Glomerular visceral epithelial cell (primary cell): ENCODE measurements around the gene CHRDL2.
"Not testable (repeated sequence)": the region's sequence is repeated elsewhere in the genome, so short reads cannot be mapped to it uniquely, and the experiment has no call there.

Experiments
- DNase-seq: peaks from one replicate; pipeline ENCODE4 v3.0.0-alpha.2; 2016; ENCODE audit errors: extremely low spot score

The CHRDL2 gene

DNA sequence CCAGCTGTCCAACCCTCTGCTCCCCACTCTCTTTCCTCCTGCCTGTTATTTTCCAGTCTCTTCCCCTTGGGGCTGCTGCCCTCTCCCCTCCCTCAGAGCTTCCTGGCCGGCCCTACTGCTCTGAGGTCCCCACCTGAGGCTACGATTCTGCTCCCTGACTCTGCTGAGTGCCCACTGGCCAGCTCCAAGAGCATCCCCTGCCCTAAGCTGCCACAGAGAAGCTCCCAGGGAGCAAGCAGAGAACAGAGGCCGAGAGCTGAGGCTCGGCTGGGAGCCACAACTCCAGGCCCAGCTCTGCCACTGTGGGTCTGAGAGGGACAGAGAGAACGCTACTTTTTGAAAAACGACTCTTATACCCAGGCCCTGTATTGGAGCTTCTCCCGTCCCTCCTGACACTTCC is 61.1 kb downstream of the CHRDL2 start:
- DNase-seq: no peak

DNA sequence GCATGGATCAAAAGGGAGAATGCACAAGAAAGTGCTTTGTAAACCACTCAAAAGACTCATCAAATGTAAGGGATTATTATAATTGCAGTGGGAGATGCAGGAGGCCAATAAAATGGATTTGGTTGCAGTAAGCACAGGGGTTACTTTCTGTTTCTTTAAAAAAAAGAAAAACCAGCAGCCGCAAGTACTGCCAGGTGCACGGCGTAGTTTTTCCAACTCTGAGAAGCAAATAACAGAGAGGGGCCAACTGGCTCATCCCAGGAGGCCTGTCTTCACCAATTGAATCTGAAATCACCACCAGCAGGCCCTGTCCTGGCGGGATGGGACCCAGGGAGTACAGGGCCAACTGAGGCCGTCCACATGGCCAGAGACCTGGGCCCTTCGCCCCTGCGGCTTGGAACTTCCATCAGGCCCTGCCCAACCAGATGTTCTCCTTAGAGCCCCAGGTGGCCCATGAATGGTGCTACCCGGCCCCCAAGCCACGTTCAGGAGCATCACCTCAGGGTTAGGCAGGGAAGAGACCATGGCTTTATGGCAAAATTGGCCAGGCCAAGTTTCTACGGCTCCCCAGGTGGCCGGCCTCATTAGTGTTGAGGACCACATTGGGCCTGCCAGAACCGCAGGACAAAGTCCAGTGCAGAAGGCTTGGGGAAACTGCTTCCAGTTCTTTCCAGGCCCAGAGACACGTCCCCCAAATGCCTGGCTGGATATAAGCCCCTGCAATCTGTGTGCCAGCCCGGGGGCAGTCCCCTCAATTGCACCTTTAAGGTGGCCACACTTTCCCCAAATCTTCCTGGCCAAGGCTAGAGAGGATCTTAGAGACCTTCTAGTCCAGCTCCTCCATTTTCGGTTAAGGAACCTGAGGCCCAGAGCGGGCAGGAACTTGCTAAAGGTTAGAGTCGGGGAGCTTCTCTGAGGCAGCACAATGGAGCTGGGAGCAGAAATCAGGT is 61.7 kb downstream of the CHRDL2 start:
- DNase-seq: no peak

DNA sequence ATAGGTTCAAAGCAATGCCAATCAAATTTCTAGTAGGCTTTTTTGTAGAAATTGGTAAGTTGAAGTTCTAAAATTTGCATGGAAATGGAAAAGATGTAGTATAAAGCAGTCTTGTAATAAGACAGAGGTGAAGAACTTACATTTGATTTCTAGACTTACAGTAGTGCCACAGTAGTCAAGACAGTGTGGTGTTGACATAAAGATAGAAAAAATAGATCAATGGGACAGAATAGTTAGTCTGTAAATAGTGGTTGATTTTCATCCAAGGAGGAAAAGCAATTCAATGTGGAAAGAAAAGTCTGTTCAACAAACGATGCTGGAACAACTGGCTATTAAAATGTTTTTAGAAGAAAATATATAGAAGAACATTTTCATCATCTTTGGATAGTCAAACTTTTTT is 67.9 kb downstream of the CHRDL2 start:
- DNase-seq: no peak

DNA sequence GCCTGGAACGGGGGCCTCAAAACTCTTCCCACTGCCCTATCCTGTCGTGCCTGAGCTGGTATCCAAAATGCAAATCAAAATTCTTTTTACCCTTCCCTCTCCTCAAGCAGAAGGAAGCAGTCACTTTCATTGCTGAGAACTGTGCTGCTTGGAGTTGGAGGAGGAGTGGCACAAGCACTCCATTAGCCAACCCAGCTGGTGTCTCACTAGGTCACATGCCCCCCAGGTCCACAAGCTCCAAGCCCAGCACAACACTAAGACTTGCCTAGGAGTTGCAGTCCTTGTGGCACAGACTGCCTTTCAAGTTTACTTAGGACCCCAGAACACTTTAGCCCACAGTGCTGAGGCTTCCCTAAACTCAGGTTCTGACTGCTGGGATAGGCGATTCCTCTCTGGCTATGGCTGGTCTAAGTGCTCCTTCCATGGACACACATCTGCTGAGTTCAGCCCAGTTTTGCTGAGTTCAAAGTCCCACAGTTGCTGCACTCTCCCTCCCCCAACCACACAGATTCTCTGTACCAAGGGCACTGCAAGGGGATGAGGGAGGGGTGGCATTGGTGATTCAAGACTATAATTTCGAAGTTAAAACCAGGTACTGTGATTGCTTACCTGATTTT is 68.6 kb downstream of the CHRDL2 start:
- DNase-seq: no peak

DNA sequence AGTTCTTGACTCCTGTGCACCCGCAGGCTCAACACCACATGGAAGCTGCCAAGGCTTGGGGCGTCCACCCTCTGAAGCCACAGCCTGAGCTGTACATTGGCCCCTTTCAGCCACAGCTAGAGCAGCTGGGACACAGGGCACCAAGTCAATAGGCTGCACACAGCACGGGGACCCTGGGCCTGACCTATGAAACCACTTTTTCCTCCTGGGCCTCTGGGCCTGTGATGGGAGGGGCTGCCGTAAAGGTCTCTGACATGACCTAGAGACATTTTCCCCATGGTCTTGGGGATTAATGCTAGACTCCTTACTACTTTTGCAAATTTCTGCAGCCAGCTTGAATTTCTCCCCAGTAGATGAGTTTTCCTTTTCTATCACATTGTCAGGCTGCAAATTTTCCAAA is 72.1 kb downstream of the CHRDL2 start:
- DNase-seq: not testable (repeated sequence)

DNA sequence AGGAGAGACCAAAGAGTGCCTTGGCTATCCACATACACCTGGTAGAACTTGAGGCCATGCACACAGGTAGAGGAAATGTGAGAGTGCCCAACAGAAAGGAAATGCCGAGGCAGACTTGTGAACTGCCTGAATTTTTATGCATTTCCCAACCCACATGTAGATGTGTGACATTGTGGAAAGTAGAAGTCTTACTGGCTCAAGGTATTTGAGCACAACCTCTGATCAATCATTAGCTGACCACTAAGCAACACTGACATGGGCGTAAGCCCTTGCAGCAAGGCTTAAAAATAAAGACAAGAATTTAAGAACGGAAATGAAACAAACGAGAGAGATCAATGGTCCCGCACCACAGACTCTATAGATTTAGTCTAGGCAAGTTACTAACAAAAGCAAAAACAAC is 76.2 kb downstream of the CHRDL2 start:
- DNase-seq: no peak

DNA sequence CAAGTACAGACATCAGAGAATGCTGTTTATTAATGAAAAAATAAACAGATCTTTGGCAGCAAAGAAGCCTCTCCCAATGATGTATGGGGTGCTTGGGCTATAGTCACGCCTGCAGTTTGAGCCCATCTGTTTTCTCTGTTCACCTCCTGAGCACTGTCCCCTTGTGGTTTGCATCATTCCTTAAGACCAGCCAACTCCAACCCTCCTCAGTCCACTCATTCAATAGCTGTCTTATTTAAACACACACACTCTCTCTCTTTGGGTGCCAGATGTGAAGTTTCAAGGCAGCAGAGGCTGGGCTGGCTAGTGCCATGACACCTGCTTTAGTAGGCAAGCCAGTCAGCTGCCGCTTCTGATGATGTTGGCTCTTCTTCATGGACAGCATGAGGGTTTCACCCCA is 80.7 kb downstream of the CHRDL2 start:
- no peak for DNase-seq

DNA sequence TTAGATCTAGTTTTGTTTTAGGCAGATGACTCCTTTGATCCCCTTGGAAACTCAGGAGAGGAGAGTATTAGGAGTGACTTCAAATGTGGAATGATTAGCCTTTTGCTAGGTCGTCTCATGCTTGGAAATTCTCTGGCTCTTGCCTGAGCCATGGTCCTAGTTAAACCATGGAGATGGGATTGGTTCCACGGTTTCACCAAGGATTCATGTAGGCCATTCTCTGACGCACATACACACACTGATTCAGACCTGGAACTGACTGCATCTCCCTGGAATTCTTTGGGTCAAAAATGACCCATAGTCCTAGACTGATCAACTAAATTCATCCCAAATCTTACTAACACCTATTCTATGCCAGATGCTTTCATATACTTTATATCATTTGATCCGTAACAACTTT is 82.3 kb downstream of the CHRDL2 start:
- DNase-seq: no peak

DNA sequence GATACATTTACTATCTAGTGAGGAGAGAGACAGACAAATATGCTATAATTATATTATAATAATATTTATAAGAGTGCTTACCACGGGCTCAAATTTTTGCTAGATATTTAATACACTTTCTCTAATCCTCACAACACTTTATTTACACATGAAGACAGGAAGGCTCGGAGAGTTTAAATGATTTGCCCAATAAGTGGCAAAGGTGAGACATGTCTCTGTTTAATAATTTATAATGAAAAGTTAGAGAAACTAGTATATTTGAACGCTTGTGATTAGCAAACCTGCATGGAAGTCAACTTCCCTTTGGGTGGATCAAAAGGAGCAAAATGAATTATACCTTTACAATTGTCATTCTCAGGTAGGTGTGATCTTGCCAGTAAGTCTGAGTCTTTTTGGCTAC is 83.4 kb downstream of the CHRDL2 start:
- DNase-seq: no peak

DNA sequence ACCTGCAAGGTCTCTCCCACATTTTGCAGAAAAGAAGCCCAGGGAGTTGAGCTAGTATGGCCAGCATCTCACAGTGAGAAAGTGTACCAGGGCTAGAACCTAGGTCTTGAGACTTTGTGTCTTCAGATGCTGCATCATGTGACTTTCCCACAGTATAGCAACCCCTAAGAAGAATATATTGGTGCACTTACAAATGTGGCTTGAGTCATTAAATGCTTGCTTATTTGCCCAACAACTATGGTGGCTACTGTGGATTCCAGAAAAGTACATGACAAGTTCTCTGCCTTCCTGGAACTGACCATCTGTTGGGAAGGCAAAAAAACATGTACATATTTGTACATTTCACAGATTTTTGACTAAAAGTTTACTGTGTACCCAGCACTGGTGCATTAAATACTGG is 83.8 kb downstream of the CHRDL2 start:
- DNase-seq: no peak

DNA sequence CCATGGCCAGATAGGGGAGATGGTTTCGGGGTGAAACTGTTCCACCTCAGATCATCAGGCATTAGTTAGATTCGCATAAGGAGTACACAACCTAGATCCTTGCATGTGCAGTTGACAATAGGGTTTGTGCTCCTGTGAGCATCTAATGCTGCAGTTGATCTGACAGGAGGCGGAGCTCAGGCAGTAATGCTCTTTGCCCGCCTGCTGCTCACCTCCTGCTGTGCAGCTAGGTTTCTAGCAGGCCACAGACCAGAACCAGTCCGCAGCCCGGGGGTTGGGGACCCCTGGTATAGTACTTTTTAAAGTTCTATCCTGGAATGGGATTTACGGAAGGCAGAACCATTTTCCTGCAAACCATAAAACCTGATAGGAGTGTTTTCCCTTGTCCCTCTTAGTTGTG is 84.3 kb downstream of the CHRDL2 start:
- DNase-seq: no peak
